ENCODE data around the gene ZC3H12A.

DNA sequence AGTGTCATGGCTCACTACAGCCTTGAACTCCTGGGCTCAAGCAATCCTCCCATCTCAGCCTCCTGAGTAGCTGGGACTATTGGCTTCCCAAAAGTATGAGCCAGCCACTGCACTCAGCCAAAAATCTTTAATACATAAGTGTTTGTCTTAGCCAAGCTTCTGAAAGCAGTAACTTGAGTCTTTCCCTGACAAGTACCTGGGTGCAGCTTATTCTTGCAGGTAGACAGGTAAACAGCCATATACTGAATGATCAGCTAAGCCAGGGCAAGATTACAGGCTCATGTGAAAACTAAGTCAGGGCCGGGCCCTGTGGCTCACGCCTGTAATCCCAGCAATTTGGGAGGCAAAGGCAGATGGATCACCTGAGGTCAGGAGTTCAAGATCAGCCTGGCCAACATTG, 32.4 kb downstream of the ZC3H12A start:
- TF ChIP-seq, protein P1, sequence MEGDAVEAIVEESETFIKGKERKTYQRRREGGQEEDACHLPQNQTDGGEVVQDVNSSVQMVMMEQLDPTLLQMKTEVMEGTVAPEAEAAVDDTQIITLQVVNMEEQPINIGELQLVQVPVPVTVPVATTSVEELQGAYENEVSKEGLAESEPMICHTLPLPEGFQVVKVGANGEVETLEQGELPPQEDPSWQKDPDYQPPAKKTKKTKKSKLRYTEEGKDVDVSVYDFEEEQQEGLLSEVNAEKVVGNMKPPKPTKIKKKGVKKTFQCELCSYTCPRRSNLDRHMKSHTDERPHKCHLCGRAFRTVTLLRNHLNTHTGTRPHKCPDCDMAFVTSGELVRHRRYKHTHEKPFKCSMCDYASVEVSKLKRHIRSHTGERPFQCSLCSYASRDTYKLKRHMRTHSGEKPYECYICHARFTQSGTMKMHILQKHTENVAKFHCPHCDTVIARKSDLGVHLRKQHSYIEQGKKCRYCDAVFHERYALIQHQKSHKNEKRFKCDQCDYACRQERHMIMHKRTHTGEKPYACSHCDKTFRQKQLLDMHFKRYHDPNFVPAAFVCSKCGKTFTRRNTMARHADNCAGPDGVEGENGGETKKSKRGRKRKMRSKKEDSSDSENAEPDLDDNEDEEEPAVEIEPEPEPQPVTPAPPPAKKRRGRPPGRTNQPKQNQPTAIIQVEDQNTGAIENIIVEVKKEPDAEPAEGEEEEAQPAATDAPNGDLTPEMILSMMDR (IDR thresholded peaks at IDR 0.05) = no peak
- TF ChIP-seq POLR2A (IDR thresholded peaks at IDR 0.05) = no peak
